Measurements from ENCODE around the gene EFNA2.

EFNA2 gene

DNA sequence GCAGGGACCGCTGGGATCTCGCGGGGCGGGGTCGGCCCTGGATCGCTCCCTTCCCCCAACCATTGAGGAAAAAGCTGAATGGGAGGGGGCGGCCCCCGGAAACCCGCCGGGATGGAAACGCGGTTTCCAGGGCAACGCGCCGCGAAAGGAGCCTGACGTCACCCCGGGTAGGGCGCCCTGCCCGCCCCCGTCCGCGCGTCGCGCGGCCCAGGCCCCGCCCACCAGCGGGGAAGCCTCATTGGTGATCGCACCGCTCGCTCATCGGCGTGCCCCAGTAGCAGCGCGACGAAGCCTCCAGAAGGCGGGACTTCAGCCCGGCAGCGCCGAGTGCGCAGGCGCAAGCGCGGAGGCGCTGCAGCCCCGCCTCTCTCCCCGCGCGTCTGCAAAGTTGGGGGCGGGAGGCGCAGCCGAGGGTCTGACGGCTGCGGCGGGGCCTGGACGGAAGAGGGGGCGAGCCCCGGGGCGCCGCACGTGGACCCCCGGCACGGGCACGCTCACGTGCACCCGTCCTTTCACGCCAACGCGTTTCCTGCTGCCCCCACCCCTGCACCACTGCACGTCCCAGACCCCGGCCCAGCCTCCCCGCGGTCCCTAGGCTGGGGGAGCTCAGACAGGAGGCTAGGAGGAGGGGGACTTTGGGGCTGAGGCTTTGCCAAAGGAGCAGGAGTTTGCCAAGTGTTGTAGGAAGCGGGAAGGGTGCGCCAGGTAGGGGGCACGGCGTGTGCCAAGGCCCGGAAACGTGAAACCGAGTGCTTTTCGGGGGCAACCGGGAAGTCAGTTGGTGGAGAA lies 24.7 kb upstream of the EFNA2 start:
- ATAC-seq (peak; percentile 80), DNase-seq (peak; percentile 99)

DNA sequence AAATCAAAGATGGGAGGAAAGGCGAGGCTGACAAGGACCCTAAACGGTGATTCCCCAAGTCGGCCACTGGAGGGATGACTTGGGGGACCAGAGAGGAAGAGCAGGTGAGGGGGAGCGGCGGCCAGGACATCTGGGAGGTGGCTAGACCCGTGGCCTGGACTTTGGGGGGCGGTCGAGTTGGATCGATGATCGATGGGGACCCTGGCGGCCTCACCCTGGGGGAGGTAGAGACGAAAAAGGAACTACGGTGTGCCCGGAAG lies 24.2 kb upstream of the EFNA2 start:
- DNase-seq (peak; percentile 43), ATAC-seq (no peak)

DNA sequence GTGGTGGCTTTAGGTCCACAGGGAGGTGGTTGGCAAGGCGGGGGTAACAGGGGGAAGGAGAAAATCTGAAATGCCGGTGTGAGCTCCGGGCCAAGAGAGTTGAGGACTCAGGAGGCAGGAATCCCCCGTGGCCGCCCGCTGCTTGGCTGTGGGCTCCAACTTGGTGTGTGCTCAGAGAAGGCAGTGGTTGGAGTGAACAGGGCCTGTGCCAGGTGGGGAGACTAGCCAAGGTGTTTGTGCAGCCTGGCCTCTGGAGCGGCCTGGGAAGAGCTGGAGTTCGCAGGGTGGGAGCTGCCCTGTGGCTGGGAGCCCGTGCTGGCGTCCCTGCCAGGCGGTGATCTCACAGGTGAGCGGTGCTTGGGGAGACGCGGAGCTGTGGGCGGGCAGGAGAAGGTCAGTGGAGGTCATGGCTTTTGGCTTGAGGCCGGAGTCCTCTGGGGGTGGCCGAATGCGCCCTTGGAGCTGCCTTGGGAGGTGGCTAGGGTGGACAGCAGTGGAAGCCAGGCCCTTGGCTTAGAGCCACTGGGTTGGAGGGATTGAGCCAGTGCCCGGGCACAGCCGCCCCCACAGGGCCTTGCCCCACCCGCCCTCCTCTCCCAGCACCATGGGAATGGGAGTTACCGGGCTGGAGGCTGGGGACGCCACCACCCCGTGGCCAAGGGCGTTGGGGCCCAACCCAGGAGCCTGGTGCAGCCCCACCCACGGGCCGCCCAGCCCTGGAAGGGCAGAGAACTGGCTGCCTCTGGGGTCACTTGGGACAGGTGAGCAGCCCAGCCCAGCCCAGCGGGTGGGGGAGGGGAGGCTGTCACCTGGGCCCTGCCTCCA lies 23.7 kb upstream of the EFNA2 start:
- ATAC-seq (no peak), DNase-seq (peak; percentile 51)

DNA sequence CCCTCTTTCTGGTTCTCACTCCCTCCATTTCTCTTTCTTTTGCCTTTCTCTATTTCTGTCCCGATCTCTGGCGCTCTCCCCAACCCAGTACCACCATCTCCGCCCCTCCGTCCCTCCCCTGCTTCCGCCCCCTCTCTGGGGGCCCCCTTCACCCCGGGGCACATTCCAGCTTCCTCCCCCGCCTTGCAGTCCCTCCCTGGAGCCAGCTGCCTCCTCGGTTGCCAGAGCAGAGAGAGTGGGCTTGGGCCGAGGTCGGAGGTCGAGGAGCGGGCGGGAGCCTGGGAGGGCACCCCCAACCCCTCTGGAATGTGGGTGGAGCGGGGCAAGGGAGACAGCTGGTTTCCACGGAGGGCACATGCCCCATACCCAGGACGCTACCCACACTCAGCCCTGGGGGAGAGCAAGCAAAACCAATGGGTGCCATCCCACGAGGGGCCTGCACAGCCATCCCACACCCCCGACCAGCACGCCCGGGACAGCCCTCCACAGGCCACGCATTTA lies 23.0 kb upstream of the EFNA2 start:
- ATAC-seq: no peak

DNA sequence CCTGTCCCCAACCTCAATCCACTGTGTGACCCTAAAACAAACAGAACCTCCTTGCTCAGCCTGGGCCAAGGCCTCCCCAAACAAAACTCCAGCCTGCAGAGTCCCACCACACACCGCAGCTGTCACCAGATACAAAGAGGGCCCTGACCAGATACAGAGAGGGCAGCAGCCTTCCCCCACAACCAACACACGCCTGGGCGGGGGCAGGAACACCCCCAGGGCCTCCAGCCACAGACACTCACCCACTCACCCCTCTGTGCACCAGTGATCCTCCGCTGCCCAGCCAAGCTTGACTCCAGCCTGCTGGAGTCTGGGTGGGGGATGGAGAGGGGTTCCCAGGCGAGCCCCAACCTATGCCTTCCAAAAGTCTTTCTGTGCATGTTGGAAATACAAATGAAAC lies 22.5 kb upstream of the EFNA2 start:
- DNase-seq (no peak), ATAC-seq (no peak)

More for the DNA sequence above, 23.0 kb upstream of the EFNA2 start:
- DNase-seq: no peak

DNA sequence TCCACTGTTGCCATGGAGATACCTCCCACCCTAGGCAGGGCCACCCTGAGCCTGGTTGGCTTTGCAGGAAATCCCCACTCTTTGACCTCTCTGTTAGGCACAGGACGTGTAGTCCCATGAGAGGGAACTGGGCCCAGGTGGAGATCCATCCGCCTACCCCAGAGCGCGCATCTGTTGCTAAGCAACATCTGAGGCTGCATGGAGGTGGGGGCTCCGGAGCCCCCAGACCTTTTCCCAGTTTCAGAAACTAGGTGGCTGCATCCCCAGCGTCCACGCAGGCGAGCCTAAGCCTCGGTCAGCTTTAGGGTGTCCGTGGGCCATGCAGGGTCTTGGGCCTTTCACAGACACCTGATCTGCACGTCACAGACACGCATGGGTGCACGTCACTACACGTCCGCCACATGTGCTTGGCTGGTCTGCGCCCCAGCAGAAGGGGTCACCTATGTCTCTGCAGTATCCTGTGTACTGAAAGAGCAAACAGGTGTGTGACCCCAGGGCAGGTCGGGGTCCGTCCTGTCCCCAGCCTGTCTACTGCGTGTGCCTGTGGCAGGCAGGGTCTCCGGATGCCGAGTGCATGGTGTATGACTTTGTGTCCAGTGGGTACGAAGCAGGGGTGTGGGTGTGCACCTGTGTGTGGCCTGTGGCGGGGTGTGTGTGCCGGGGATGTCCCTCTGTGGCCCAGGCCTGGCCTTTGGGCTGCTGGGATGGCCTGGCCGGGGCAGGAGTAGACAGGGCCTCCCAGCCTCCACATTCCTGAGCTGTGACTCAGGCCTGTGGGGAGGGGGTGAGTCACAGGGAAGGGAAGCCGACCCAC lies 20.7 kb upstream of the EFNA2 start:
- ATAC-seq: no peak

DNA sequence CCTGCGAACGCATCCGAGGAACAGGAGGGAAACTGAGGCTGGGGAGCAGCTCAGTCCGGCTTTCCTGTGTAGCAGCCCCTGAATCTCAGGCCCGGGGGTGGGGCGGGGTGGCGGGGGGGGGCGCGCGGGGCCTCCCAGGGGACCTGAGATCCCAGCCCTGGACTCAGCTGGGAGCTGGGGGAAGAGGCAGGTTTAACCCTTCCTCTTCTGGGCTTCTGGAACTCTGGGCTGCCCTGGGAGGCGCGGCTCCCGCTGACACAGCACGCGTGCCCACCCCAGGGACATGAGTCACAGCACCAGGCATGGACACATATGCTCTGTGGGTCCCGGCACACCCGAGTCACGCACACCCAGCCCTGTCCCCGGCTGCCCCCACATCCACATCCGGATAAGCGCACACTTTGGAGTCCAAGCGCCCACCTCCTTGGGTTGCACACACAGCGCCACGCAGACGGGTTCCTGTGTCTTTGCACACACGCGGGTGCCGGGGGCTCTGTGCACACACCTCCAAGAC lies 20.0 kb upstream of the EFNA2 start:
- ATAC-seq (peak; percentile 7), DNase-seq (peak; percentile 65)

More for the DNA sequence above, 20.7 kb upstream of the EFNA2 start:
- no peak for DNase-seq

DNA sequence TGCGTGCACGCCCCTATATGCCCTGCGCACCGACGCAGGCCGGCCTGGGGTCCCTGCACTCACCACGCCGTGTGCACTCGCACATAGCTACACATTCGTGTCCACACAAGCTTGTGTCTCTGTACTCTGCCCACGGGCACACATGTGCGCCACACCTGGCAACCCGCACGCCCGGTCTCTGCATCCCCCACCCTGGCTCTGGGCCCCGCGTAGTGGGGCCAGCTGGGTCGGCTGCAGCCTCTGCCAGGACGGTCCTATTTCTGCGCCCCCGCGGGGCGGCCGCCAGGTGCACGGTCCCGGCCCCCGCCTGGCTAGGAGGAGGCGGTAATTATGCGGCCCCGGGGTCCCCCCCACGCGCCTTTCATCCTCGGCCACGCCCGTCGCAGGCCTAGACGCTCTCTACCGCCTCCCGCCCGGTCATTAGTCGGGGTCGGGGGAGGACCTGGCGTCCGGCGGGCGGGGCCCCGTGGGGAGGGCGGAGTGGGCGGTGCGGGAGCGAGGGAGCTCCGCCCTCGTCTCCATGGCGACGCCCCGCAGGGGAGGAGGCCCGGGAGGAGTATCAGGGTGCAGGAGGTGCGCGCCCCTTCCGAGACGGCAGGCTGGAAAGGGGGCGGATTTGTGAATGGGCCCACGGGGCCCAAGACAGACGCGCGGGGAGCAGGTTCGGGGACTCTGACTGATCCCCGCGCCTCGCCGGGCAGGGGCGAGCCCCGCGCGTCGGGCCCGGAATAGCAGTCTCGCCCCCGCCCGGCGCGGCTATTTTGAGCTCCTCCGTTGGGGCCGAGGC lies 19.4 kb upstream of the EFNA2 start:
- peak; percentile 93 for DNase-seq
- ATAC-seq: peak; percentile 34

DNA sequence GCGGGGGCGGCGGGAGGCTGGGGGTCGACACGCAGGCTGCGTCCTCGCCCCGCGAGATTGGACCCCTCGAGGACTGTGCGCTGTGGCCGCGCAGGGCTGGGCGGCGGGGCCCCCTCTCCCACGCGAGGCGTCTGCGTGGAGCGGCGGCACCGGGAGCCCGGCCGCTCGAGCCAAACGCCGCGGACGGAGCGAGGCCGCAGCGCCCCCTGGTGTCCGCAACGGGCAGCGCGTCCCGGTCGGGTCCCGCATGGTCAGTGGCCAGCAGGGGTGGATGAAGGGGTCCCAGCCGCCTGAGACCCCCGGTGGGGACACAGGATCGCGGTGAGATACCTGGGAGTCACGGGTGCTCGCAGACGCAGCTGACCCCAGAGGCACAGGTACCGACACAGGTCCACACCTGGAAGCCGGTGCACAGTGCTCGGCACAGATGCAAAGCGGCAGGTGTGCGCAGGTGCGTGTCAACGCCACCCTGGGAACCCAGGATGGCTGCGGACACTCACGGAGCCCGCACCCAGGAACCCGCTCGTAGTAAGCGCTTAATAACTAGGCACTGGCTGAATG lies 18.7 kb upstream of the EFNA2 start:
- no peak for ATAC-seq
- peak; percentile 84 for DNase-seq

DNA sequence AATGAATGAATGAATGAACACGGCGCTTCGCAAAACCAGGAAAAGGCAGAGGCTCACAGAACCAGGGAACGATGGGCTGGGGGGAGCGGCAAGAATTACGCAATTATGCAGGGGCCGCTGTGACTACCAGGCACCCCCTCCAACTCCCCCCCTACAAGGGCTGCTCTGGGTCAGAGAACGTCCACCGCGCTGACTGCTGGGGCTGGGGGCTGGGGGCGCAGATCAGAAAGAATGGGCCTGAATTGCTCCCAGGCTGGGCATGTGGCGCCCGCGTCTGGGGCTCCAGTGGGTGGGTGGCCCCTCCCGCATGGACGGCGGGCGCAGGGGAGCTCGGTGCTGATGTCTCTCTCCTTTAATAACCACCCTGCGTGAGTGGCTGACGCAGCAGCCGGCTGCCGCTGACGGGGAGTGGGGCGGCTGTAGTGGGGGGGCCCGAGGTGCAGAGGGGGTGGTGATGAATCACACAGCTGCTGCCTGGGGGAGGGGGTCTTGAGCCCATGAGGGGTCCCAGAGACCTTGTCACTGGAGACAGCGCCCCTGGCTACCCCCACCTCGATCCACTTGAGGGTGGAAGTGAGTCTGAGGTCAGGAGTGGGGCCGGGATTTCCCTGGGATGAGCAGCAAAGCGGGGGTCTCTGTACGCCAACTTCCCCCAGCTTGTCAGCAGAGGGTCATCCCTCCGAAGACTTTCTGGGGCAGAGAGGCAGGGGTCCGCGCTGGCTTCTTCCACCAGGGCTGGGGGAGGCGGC lies 18.0 kb upstream of the EFNA2 start:
- ATAC-seq: no peak
- no peak for DNase-seq

DNA sequence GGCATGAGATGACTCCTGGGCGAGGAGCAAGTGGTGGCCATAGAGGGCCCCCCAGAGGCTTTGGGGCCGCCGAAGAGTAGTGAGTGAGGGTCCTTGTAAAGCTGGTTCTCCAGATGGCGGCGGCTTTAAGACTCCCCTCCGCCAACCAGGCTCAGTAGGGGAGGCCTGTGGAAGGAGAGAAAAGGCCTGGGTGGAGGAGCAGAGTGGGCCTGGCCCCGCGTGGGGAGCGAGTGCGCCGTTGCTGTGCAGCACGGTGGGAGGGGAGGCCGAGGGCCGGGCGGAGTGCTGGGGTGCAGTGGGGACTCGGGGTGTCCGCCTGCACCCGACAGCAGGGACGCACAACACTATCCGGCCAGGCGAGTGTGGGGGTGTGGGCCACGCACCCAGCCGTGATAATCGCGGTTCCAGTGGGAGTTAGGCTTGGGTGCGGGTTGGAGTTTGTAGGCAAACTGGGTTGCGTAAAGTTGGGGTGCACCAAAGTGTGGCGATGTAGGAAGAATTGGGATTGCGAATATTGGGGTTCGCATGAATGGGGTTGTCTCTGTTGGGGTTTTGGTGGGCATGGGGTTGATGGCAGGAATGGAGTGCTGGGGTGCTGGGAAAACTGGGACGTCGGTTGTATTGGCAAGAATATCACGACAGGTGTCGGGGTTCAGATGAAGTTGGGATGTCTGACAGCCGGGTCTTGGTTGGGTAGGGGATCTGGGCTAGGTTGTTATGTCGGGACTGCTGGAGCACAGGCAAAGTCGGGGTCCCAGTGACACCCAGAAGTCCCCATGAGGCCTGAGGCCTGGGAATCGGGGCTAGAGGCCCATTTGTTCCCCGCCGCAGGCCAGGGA lies 17.2 kb upstream of the EFNA2 start:
- ATAC-seq (no peak), DNase-seq (no peak)

DNA sequence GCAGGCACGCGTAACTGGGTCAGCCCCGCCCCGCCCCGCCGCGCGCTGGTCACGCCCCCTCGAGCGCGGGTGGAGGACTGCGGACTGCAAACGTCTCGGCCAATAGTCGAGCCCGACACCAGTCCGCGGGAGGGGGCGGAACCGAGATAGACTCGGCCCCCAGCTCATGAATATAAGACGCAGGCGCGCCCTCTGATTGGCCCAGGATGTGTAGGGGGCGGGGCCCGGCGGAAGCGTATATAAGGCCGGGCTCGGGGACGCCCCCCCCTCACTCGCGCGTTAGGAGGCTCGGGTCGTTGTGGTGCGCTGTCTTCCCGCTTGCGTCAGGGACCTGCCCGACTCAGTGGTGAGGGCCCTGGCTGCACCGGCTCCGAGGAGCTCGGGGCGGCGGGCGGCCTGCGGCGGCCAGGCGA lies 16.6 kb upstream of the EFNA2 start, which contains the start of gene CIRBP:
Gene CIRBP, plus strand, starts transcription at position 268 of the 413 bp plus-strand sequence. CDS start 1,602 bp downstream, outside the sequence.
- ATAC-seq: peak; percentile 79
- peak; percentile 100 for DNase-seq

DNA sequence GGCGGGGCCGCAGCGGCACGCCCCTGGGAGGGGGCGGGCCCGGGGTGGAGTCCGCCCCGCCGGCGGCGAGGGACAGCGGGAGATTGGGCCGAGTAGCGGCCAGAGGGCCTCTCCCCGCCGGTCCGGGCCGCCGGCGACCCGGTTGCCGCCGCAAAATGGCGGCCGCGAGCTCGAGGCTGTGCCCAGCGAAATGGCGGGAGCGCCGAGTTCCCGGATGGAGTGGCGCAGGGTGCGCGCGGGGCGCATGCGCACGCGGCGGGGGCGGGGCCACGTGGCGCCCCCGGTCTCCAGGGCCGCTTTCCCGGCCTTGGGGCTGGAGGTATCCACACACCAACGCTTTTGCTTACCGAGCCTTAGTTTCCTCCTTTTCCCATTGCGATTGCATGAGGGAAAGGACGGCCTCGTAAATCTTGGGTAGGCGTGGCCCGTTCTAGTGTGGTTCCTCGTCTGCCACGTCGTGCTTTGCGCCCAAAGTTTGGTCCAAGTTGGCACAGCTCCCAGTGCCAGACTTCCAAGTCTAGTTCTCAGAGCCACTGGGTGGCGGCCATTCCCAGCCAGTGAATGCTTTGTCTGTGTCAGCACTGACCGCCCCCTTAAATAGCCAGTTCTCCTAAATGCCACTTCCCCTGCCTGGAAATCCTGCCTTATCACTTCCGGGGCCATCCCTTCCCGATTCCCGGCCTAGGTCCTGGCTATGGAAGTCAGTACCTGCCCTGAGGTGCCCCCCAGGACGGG lies 16.0 kb upstream of the EFNA2 start:
- DNase-seq (peak; percentile 90), ATAC-seq (peak; percentile 11)

DNA sequence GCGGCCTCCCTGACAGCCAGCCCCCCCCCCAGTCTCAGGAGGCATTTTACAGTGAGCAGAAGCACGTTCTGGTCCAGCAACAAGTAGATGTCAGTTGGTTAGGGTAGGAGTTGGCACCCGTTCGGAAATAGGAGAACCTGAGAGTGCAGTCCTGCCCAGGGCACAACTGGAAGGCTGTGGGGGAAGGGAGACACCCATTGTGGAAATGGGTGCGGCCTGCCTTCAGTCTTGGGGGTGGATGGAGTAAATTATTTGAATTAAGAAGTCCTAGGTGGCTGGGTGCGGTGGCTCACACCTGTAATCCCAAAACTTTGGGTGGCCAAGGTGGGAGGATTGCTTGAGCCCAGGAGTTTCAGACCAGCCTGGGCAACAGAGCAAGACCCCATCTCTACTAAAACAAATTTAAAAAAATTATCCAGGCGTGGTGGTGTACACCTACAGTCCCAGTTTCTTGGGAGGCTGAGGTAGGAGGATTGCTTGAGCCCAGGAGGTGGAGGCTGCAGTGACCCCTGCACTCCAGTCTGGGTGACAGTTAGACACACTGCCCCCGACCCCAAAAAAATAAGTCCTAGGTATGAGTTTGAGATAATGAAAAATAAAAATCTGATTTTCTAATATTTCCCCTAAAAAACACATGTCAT lies 15.3 kb upstream of the EFNA2 start:
- DNase-seq: peak; percentile 39
- ATAC-seq: no peak

DNA sequence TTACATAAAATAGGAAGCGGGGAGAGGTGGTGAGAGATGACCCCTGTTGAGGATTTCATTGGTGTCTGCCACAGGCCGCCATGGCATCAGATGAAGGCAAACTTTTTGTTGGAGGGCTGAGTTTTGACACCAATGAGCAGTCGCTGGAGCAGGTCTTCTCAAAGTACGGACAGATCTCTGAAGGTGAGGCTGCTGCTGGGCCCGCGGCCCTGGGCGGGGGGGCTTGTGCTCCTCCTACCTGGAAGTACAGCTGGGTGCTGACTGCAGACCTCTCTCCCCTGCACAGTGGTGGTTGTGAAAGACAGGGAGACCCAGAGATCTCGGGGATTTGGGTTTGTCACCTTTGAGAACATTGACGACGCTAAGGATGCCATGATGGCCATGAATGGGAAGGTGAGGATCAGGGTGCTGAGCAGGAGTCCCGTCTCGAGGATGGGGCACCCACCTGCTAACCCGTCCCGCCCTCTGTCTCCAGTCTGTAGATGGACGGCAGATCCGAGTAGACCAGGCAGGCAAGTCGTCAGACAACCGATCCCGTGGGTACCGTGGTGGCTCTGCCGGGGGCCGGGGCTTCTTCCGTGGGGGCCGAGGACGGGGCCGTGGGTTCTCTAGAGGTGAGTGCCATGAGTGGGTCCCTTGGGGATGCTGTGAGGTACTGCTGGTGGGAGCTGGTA lies 14.7 kb upstream of the EFNA2 start:
- DNase-seq (peak; percentile 27), ATAC-seq (no peak)

DNA sequence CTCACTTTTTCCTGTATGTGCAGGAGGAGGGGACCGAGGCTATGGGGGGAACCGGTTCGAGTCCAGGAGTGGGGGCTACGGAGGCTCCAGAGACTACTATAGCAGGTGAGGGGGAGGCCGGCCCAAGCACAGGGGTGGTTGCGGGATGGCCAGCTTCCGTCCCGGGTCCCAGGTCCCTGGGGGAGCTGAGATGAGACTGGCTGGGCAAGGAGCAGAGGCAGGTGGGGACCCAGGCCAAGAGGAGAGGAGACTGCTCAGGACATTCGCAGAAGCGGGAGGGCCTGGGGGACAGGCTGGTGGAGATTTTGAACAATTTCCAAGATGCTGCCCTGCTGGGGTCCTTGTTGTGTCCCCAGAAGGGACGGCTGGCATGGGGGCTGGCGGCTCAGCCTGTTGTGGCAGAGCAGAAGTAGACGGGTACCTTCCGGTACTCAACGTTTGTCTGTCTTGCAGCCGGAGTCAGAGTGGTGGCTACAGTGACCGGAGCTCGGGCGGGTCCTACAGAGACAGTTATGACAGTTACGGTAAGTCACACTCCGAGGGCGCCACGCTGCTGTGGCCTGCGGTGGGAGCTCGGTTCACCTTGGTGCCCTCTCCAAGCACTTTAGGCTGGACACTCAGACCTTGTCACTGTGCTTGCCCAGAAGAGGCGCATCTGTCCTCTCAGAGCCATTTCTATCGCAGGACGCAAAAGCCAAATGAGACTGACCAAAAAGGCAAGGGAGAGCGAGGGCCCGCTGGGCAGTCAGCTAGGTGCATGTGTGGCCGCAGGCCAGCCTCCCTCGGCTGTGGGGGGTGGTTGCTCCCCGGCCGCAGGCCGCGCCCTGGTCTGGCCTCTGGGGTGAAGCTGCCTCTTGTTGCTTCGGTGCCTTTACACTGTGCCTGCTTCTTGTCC lies 13.9 kb upstream of the EFNA2 start:
- DNase-seq (peak; percentile 12), ATAC-seq (no peak)

Measured in stimulated activated naive CD8-positive, alpha-beta T cell treated with anti-CD3 and anti-CD28 coated beads, Interleukin-15, Interleukin-2, amounts not matched to agents 100 U/mL and 50 U/mL, for 24 hours (primary cell).